SK-N-MC (cell line): ENCODE measurements around the gene CFLAR.
"Not testable (repeated sequence)": the region's sequence is repeated elsewhere in the genome, so short reads cannot be mapped to it uniquely, and the experiment has no call there.

ENCODE experiments used
- DNase-seq: peaks from one replicate; pipeline ENCODE4 v3.0.0-alpha.2; 2011; ENCODE audit warnings: low read depth, low spot score
- H3K27ac ChIP-seq: fragments of 200-600 bp; sonication (generic); 2 replicates; pipeline ENCODE4 v1.5.1; 2016; ENCODE audit warnings: mixed run types
- H3K36me3 ChIP-seq: fragments of 200-600 bp; sonication (generic); 2 replicates; pipeline ENCODE4 v1.6.1; 2017; ENCODE audit warnings: antibody characterized with exemption, low read length, mixed read lengths; ENCODE audit not compliant: insufficient read depth
- H3K4me3 ChIP-seq: fragments of 200-600 bp; sonication (generic); 2 replicates; pipeline ENCODE4 v1.5.1; 2016
- H3K9ac ChIP-seq: fragments of 200-600 bp; sonication (generic); 2 replicates; pipeline ENCODE4 v1.8.0; 2017; ENCODE audit warnings: mixed run types, mixed read lengths; ENCODE audit not compliant: insufficient read length
- H3K9me3 ChIP-seq: fragments of 200-600 bp; sonication (generic); 2 replicates; pipeline ENCODE4 v1.6.1; 2017; ENCODE audit warnings: low read depth, mild to moderate bottlenecking, antibody characterized with exemption, low read length, moderate library complexity, mixed read lengths
- EZH2 ChIP-seq: fragments of 200-600 bp; sonication (generic); IDR thresholded peaks from one replicate; pipeline ENCODE4 v1.6.1; 2017; ENCODE audit warnings: antibody characterized with exemption
- FOXP2 ChIP-seq: optimal IDR thresholded peaks from 2 replicates; pipeline ENCODE3; 2011; ENCODE audit warnings: mild to moderate bottlenecking, moderate library complexity; ENCODE audit not compliant: insufficient read depth; ENCODE audit errors: extremely low read length, control extremely low read depth
- POLR2AphosphoS5 ChIP-seq: IDR thresholded peaks from 2 replicates; pipeline ENCODE4 v1.6.1; 2012; ENCODE audit warnings: mild to moderate bottlenecking, low read depth, low read length, borderline replicate concordance

Gene CFLAR

DNA sequence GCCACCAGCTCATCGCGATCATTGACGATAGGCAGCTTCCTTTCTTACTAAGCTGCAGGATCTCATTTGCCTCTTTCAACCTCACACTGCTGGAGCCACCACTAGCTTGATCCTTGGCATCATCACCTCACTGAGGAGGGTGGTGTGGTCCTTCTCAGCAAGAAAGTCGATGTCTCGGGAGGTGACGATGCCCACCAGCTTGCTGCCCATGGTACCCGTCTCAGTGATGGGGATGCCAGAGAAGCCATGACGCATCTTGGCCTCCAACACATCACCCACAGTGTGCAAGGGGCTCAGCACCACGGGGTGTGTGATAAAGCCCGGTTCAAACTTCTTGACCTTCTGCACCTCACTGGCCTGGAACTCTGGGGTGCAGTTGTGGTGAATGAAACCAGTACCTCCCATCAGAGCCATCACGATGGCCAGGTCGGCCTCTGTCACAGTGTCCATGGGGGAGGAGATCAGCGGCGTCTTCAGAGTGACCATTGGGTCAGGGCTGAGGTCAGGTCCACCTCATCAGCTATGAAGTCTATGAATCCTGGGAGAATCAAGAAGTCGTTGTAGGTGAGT, 22.5 kb downstream of the CFLAR start:
- DNase-seq: no peak
- Histone ChIP-seq H3K9me3 (no peaks in the 10 kb centered on the region), H3K36me3 (peaks cover 30% of the 10 kb centered on the region), H3K9ac (no peak overlapping the region), H3K4me3 (no peak overlapping the region), H3K27ac (no peak overlapping the region)
- TF ChIP-seq EZH2 (no peak), FOXP2 (no peak), POLR2AphosphoS5 (no peak)

DNA sequence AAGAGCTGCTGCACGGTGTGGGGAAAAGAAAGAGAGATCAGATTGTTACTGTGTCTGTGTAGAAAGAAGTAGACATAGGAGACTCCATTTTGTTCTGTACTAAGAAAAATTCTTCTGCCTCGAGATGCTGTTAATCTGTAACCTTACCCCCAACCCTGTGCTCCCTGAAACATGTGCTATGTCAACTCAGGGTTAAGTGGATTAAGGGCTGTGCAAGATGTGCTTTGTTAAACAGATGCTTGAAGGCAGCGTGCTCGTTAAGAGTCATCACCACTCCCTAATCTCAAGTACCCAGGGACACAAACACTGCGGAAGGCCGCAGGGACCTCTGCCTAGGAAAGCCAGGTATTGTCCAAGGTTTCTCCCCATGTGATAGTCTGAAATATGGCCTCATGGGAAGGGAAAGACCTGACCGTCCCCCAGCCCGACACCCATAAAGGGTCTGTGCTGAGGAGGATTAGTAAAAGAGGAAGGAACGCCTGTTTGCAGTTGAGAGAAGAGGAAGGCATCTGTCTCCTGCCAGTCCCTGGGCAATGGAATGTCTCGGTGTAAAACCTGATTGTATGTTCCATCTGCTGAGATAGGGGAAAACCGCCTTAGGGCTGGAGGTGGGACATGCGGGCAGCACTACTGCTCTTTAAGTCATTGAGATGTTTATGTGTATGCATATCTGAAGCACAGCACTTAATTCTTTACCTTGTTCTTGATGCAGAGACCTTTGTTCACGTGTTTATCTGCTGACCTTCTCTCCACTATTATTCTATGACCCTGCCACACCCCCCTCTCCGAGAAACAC, 23.2 kb downstream of the CFLAR start:
- H3K36me3 ChIP-seq: peaks cover 30% of the 10 kb centered on the region
- not testable (repeated sequence) for DNase-seq, H3K27ac ChIP-seq, H3K9me3 ChIP-seq, H3K4me3 ChIP-seq, H3K9ac ChIP-seq

DNA sequence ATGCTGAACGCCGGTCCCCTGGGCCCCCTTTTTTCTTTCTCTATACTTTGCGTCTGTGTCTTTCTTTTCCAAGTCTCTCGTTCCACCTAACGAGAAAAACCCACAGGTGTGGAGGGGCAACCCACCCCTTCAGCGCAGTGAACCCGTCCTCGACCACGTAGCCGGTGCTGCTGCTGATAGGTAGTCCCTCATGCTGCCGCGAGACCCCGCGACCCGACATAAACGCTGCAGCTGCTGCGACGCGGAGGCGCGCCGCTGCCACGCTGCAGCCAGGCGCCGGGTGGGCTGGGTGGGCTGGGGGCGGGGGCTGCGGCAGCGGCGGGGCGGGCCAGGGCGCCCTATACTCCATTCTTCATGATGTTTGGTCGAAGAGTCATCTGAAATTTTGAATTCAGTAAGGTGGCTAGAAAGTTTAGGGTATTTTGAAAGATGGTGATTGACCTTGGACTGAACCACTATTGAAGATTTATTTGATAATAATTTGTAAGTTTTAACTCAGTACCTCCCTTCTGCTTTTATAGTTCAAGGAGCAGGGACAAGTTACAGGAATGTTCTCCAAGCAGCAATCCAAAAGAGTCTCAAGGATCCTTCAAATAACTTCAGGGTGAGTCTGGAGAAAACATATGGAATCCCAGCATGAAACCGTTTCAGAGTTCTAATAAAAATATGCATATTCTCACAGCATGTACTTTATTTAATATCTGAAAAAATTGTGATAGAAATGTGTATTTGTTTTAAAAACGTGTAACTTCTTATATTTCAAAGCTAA, 24.1 kb downstream of the CFLAR start:
- no peak for TF ChIP-seq FOXP2
- no peak for TF ChIP-seq POLR2AphosphoS5
- H3K36me3 ChIP-seq: peaks cover 30% of the 10 kb centered on the region

DNA sequence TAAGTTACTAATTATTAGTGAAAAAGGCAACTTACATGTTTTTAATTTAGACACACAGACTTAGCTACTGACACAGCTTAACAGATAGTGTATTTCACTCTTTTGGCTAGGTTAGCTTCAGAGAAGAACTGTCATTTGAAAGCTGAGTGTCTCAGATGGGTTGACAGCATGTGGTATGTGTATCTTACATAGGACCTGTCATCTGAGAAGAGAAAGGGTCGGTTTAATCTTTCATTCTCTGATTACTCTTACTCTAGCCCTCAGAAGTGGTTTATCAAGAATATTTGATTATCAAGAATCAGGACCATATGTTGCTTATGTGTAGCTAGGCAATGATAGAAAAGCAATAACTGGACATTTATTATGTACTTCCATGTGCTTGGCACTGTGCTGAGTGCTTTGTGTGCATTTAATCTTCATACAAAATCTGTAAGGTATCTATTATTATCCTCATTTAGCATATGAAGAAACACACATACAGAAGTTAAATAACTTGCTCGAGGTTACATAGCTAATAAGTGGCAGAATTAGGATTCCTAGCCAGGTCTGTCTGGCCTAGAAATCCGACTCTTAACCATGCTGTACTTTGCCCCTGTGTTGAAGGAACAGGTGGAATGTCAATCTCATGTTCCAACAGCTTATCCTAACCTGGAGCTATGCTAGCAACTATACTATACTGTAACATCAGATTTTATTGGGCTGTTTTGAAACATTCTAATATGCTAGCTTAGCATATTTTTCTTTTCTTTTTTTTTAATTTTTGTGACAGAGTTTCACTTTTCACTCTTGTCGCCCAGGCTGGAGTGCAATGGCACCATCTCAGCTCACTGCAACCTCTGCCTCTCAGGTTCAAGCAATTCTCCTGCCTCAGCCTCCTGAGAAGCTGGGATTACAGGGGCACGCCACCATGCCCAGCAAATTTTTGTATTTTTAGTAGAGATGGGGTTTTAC, 28.4 kb downstream of the CFLAR start:
- Histone ChIP-seq H3K9ac (no peak overlapping the region), H3K4me3 (no peak overlapping the region), H3K27ac (no peak overlapping the region), H3K36me3 (peaks cover 6% of the 10 kb centered on the region; the same call in 1 of the 2 replicates), H3K9me3 (no peaks in the 10 kb centered on the region)
- no peak for DNase-seq
- TF ChIP-seq EZH2 (no peak), FOXP2 (no peak), POLR2AphosphoS5 (no peak)

More for the DNA sequence above, 24.1 kb downstream of the CFLAR start:
- H3K4me3 ChIP-seq: no peak overlapping the region
- no peak overlapping the region for H3K9ac ChIP-seq
- H3K9me3 ChIP-seq: no peaks in the 10 kb centered on the region
- H3K27ac ChIP-seq: no peak overlapping the region
- no peak for DNase-seq

DNA sequence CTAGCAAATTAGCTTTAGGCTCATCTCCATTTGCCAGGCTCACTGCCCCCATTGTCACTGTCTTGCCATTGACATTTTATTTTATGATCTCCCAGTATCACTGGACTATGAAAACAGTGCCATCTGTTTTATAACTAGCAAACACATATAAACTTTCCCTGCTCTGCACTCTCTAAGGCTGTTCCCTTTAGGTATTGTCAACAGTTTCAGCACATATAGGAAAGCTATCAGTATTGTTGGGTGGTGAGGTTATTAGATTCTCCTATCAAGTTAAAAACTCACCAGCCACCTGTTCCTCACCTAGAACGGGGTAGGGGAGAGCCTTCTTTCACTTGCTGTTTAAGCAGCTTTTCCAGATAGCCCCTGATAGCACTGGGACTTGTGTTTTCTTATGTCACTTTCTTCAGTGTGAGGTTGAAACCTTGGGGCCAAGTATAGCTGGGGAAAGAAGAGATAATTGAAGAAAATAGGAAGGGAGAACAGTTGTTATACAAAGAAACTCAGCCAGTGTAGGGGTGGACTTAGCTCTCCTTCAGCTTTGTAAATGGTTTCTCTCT, 32.5 kb downstream of the CFLAR start:
- TF ChIP-seq EZH2 (no peak), POLR2AphosphoS5 (no peak), FOXP2 (no peak)
- no peak overlapping the region for H3K9ac ChIP-seq
- H3K4me3 ChIP-seq: no peak overlapping the region
- peaks cover 6% of the 10 kb centered on the region; the same call in 1 of the 2 replicates for H3K36me3 ChIP-seq
- no peaks in the 10 kb centered on the region for H3K9me3 ChIP-seq
- DNase-seq: no peak
- H3K27ac ChIP-seq: no peak overlapping the region

DNA sequence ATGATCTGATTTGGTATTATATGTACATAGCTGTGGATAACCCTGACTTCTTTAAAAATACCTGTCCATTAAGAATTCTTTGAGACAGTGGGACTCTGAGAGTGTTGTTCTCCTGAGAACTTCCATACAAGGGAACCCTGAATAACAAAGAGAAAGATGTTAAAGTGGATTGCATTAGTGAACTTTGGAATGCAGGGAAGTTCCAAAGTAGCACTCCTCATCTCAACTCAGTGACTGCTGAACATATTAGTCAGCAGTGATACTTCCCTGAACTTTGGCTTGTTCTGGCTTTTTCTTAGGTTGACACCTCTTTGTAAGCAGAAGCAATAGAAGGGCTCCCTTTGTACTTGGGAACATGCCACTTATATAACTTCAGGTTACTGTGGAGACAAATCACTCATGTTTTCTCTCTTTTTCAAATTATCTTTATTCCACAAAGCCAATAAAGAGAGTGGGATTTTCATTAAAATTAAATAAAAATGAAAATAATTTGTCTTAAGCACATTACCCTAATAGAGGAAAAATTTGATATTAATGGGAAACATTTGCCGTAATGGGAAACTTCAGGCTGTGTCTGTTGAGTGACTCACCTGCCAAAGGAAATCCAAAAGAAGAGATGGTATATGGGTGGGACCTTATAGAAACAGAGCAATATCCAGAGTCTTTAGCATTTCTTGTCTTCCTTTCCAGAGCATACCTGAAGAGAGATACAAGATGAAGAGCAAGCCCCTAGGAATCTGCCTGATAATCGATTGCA, 33.3 kb downstream of the CFLAR start:
- TF ChIP-seq FOXP2 (no peak), POLR2AphosphoS5 (no peak), EZH2 (no peak)
- H3K9me3 ChIP-seq: no peaks in the 10 kb centered on the region
- H3K27ac ChIP-seq: no peak overlapping the region
- DNase-seq: no peak
- no peak overlapping the region for H3K4me3 ChIP-seq
- peaks cover 6% of the 10 kb centered on the region; the same call in 1 of the 2 replicates for H3K36me3 ChIP-seq
- H3K9ac ChIP-seq: no peak overlapping the region

DNA sequence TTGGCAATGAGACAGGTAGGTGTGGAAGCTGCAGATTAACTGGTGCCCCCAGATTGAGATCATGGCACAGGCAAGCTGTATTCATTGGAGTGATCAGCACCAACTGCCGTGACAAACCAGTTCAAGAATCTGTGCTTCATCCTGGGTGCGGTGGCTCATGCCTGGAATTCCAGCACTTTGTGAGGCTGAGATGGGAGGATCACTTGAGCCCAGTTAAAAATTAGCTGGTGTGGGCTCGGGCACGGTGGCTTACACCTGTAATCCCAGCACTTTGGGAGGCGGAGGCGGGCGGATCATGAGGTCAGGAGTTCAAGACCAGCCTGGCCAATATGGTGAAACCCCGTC, 33.8 kb downstream of the CFLAR start:
- not testable (repeated sequence) for H3K27ac ChIP-seq, H3K36me3 ChIP-seq, H3K9me3 ChIP-seq, DNase-seq, H3K9ac ChIP-seq, H3K4me3 ChIP-seq
